ENCODE results near the gene IL1RAP.

IL1RAP gene

DNA sequence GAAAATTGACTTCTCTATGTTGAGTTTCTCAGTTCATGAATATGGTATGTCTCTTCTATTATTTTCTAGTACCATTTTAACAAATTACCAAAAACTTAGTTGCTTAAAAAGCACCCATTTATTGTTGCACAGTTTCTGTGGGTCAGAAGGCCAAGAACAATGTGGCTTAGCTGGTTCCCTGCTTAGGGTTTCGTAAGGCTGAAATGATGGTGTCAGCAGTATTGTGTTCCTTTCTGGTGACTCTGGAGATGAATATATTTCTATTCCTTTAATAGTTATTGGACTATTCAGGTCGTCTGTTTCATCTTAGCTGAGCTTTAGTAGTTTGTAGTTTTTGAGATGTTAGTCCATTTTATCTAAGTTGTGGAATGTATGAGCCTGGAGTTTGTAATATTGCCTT is 44.9 kb downstream of the IL1RAP start:
- Histone ChIP-seq H4K20me1 (ENCODE audit: insufficient read depth, low read length, poor library complexity, severe bottlenecking) (no peaks in the 10 kb centered on the region), H2AFZ (ENCODE audit: low read length) (no peak overlapping the region), H3K9ac (ENCODE audit: low read depth, low read length, poor library complexity, severe bottlenecking) (no peak overlapping the region), H3F3A (ENCODE audit: low read depth) (no peaks in the 10 kb centered on the region), H3K9me3 (ENCODE audit: insufficient read depth, low read depth, low read length) (no peaks in the 10 kb centered on the region), H3K36me3 (ENCODE audit: insufficient read depth, low read length) (no peaks in the 10 kb centered on the region), H3K27me3 (ENCODE audit: insufficient read depth, low read length, poor library complexity, severe bottlenecking) (no peaks in the 10 kb centered on the region), H3K4me2 (ENCODE audit: low read depth, low read length, poor library complexity, severe bottlenecking) (no peak overlapping the region), H3K4me3 (ENCODE audit: low read length, poor library complexity, severe bottlenecking) (no peak overlapping the region), H3K4me1 (ENCODE audit: insufficient read depth, low read length, poor library complexity, severe bottlenecking) (no peaks in the 10 kb centered on the region), H3K79me2 (ENCODE audit: insufficient read depth, low read length) (no peaks in the 10 kb centered on the region), H3K9me2 (replicated peaks; ENCODE audit: low read depth, low read length) (no peaks in the 10 kb centered on the region)
- TF ChIP-seq, protein P1, sequence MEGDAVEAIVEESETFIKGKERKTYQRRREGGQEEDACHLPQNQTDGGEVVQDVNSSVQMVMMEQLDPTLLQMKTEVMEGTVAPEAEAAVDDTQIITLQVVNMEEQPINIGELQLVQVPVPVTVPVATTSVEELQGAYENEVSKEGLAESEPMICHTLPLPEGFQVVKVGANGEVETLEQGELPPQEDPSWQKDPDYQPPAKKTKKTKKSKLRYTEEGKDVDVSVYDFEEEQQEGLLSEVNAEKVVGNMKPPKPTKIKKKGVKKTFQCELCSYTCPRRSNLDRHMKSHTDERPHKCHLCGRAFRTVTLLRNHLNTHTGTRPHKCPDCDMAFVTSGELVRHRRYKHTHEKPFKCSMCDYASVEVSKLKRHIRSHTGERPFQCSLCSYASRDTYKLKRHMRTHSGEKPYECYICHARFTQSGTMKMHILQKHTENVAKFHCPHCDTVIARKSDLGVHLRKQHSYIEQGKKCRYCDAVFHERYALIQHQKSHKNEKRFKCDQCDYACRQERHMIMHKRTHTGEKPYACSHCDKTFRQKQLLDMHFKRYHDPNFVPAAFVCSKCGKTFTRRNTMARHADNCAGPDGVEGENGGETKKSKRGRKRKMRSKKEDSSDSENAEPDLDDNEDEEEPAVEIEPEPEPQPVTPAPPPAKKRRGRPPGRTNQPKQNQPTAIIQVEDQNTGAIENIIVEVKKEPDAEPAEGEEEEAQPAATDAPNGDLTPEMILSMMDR (conservative IDR thresholded peaks at IDR 0.05; ENCODE audit: low read length): no peak
- no peak for TF ChIP-seq EZH2phosphoT487 (IDR thresholded peaks at IDR 0.05; ENCODE audit: borderline replicate concordance)

DNA sequence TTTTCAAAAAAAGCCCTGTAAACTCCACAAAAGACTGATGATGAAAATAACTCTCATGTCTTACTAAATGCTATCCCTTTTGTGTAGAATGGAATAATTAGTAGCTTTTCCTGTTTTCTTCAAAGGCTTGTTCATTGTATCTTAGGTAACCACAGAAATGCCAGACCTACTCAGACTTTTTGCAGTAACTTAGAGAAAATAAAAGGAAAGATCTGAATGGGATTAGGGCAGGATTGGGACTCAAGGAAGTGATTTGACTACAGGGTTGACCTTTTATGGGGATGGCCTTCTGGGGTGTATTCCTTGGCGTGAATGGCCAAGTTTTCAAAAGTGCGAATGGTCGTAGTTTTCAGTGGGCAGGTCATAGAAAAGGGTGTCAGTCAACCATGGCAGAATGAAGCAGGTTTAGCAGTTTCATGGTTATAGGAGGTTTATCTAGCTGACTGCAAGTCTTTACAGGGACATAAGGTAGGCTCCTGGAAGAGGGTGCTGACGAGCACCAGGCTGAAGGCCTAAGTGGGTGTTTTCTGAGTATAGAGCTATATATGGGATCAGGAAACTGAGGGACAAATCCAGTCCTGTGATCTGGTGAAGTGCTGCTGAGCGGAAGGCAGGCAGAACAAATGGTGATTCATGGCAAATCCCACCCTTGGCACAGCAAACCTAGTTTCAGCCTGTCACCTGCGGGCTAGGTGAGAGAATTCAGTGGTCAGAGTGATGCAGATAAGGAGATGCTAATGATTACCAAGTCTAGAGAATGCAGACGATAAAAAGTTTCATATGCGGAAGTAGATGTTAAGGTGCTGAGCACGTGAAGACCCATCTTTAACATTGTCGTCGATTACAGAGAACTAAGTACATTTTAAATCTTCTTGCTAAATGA is 46.4 kb downstream of the IL1RAP start:
- H3F3A ChIP-seq (ENCODE audit: low read depth): no peaks in the 10 kb centered on the region
- H3K79me2 ChIP-seq (ENCODE audit: insufficient read depth, low read length): no peaks in the 10 kb centered on the region
- H3K4me1 ChIP-seq (ENCODE audit: insufficient read depth, low read length, poor library complexity, severe bottlenecking): no peaks in the 10 kb centered on the region
- no peak overlapping the region for H3K4me3 ChIP-seq (ENCODE audit: low read length, poor library complexity, severe bottlenecking)
- no peaks in the 10 kb centered on the region for H3K9me3 ChIP-seq (ENCODE audit: insufficient read depth, low read depth, low read length)
- H3K9ac ChIP-seq (ENCODE audit: low read depth, low read length, poor library complexity, severe bottlenecking): no peak overlapping the region
- no peaks in the 10 kb centered on the region for H4K20me1 ChIP-seq (ENCODE audit: insufficient read depth, low read length, poor library complexity, severe bottlenecking)
- H3K4me2 ChIP-seq (ENCODE audit: low read depth, low read length, poor library complexity, severe bottlenecking): no peak overlapping the region
- no peaks in the 10 kb centered on the region for H3K36me3 ChIP-seq (ENCODE audit: insufficient read depth, low read length)
- TF ChIP-seq, protein P1 (conservative IDR thresholded peaks at IDR 0.05; ENCODE audit: low read length): no peak
- no peak for TF ChIP-seq EZH2phosphoT487 (IDR thresholded peaks at IDR 0.05; ENCODE audit: borderline replicate concordance)
- H3K27me3 ChIP-seq (ENCODE audit: insufficient read depth, low read length, poor library complexity, severe bottlenecking): no peaks in the 10 kb centered on the region
- H2AFZ ChIP-seq (ENCODE audit: low read length): no peak overlapping the region
- no peaks in the 10 kb centered on the region for H3K9me2 ChIP-seq (replicated peaks; ENCODE audit: low read depth, low read length)

DNA sequence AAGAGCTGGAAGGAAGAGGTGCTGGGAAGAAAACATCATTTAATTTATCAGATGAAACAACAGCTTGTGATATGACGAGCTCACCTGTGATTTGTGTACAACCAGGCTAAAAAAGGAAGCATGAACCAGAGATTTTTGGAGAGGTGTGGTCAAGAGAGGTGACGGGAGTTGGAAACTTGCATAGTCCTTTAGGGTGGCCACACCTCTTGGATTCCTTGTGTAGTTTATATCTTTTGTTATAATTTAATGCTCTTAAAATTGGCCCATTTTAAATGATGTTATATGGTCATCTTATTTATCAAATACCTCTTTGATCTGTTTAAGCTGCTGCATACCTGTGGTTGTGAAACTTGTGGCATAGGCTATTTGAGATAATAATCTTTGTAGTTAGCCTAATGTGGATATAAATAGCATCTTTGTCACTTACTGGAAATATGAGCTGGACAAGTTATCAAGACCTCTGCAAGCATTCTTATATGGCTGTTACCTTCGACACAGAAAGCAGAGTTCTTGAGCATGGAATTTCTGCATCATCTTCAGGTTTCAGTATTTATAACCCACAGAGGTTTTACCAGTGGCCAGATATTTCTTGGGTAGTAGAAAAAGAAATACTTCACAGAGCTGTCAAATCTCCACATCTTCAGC is 49.1 kb downstream of the IL1RAP start:
- no peaks in the 10 kb centered on the region for H3K79me2 ChIP-seq (ENCODE audit: insufficient read depth, low read length)
- H3K36me3 ChIP-seq (ENCODE audit: insufficient read depth, low read length): no peaks in the 10 kb centered on the region
- no peaks in the 10 kb centered on the region for H3K27me3 ChIP-seq (ENCODE audit: insufficient read depth, low read length, poor library complexity, severe bottlenecking)
- H3K4me3 ChIP-seq (ENCODE audit: low read length, poor library complexity, severe bottlenecking): no peak overlapping the region
- H4K20me1 ChIP-seq (ENCODE audit: insufficient read depth, low read length, poor library complexity, severe bottlenecking): no peaks in the 10 kb centered on the region
- peaks cover 6% of the 10 kb centered on the region for H3K4me1 ChIP-seq (ENCODE audit: insufficient read depth, low read length, poor library complexity, severe bottlenecking)
- no peaks in the 10 kb centered on the region for H3F3A ChIP-seq (ENCODE audit: low read depth)
- H3K9ac ChIP-seq (ENCODE audit: low read depth, low read length, poor library complexity, severe bottlenecking): no peak overlapping the region
- no peak overlapping the region for H2AFZ ChIP-seq (ENCODE audit: low read length)
- TF ChIP-seq, protein P1 (conservative IDR thresholded peaks at IDR 0.05; ENCODE audit: low read length): no peak
- no peak for TF ChIP-seq EZH2phosphoT487 (IDR thresholded peaks at IDR 0.05; ENCODE audit: borderline replicate concordance)
- H3K9me2 ChIP-seq (replicated peaks; ENCODE audit: low read depth, low read length): no peaks in the 10 kb centered on the region
- H3K9me3 ChIP-seq (ENCODE audit: insufficient read depth, low read depth, low read length): no peaks in the 10 kb centered on the region
- no peak overlapping the region for H3K4me2 ChIP-seq (ENCODE audit: low read depth, low read length, poor library complexity, severe bottlenecking)
